CD8-positive, alpha-beta memory T cell (primary cell): ENCODE results near the gene TPD52L2. TPM values are rescaled to one million over a fixed set of nuclear protein-coding genes. Genes with fewer than 3 reads are reported as not detected.

Source experiments
- CTCF ChIA-PET: fragments of 350-600 bp; sonication (Branson Sonifier 250); formaldehyde crosslinking; loops from one replicate; lab custom pipeline; 2021; ENCODE audit warnings: antibody characterized with exemption; lab: Charles Lee
- POLR2A ChIA-PET: fragments of 350-600 bp; sonication (Branson Sonifier 250); formaldehyde crosslinking; loops from one replicate; lab custom pipeline; 2021; ENCODE audit warnings: antibody characterized with exemption; lab: Charles Lee
- DNase-seq, 5 donors: peaks; one replicate each; pipeline versions ENCODE4 v3.0.0 to v3.0.0-alpha.2; 2020 to 2022; ENCODE audit warnings: mixed read lengths in 1 of 5
- H3K27ac ChIP-seq: one replicate; pipeline ENCODE4 v1.7.0; 2013; ENCODE audit warnings: low read depth, mild to moderate bottlenecking, low read length, moderate library complexity
- H3K27me3 ChIP-seq: 2 replicates; pipeline ENCODE4 v1.7.0; 2013; ENCODE audit warnings: low read length, mild to moderate bottlenecking; ENCODE audit not compliant: insufficient read depth, poor library complexity, severe bottlenecking
- H3K36me3 ChIP-seq: 2 replicates; pipeline ENCODE4 v1.7.0; 2013; ENCODE audit warnings: mild to moderate bottlenecking, low read length, moderate library complexity; ENCODE audit not compliant: insufficient read depth
- H3K4me1 ChIP-seq: 2 replicates; pipeline ENCODE4 v1.7.0; 2013; ENCODE audit warnings: mild to moderate bottlenecking, low read length, moderate library complexity; ENCODE audit not compliant: insufficient read depth
- H3K4me3 ChIP-seq: 2 replicates; pipeline ENCODE4 v1.7.0; 2013; ENCODE audit warnings: mild to moderate bottlenecking, low read length
- H3K9me3 ChIP-seq: 2 replicates; pipeline ENCODE4 v1.7.0; 2013; ENCODE audit warnings: mild to moderate bottlenecking, low read length
- H3K27ac Mint-ChIP-seq, 8 donors: one replicate each; pipeline ENCODE4 v1.8.0; 2020 to 2021; ENCODE audit warnings: mixed read lengths in 8 of 8, mild to moderate bottlenecking in 6 of 8, inconsistent platforms in 3 of 8, moderate library complexity in 3 of 8
- H3K27me3 Mint-ChIP-seq, 2 donors: one replicate each; pipeline ENCODE4 v1.8.0; 2020 to 2021; ENCODE audit warnings: mixed read lengths in 2 of 2, mild to moderate bottlenecking in 1 of 2, moderate library complexity in 1 of 2
- H3K36me3 Mint-ChIP-seq, 3 donors: one replicate each; pipeline ENCODE4 v1.8.0; 2020 to 2021; ENCODE audit warnings: mixed read lengths in 3 of 3, inconsistent platforms in 1 of 3, mild to moderate bottlenecking in 1 of 3
- H3K4me1 Mint-ChIP-seq, 3 donors: one replicate each; pipeline ENCODE4 v1.8.0; 2020 to 2021; ENCODE audit warnings: mixed read lengths in 3 of 3, inconsistent platforms in 1 of 3, mild to moderate bottlenecking in 1 of 3
- H3K4me3 Mint-ChIP-seq, 7 donors: one replicate each; pipeline ENCODE4 v1.8.0; 2020 to 2021; ENCODE audit warnings: mixed read lengths in 7 of 7, mild to moderate bottlenecking in 6 of 7, moderate library complexity in 4 of 7, inconsistent platforms in 2 of 7
- H3K9me3 Mint-ChIP-seq, 5 donors: one replicate each; pipeline ENCODE4 v1.8.0; 2020 to 2022; ENCODE audit warnings: mixed read lengths in 5 of 5, mild to moderate bottlenecking in 3 of 5, moderate library complexity in 2 of 5, inconsistent platforms in 1 of 5
- polyA plus RNA-seq: library from polyadenylated mRNA; unstranded; fragments of 300-500 nt; fragmentation: Illumina TruSeq; gene quantifications from one replicate; pipeline ENCODE4 v1.2.3, GENCODE V29; 2021
- total RNA-seq, 2 experiments: library from RNA; stranded (reverse); gene quantifications; one replicate each; pipeline ENCODE4 v1.2.3, GENCODE V29; 2021

TPD52L2 gene
- total and polyA plus RNA-seq, 3 experiments from 2014 or later = 60.0 to 72.1 (median 64.4) TPM

DNA sequence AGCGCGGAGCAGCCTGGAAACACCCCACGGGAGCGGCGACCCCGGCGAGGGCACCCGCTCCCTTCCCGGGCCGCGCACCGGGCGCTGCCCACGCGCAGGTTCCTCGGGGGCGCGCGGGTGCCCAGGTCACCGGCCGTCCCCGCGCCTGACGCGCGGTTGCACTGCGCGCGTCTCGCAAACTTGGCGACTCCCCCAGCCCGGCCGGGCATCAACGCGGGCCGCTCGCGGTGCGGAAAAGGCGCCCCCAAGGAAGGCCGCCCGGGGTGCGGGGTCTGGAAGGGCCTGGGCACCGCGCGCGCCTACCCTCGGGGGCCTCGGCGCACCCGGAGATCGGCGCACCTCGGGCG lies 33.5 kb upstream of the TPD52L2 start:
- Mint-ChIP-seq H3K9me3 (peaks cover 0 to 3% (median 0%) of the 10 kb centered on the region in 5 donors), H3K27me3 (peaks cover 30% of the 10 kb centered on the region in 2 donors), H3K36me3 (peaks cover 0 to 6% (median 1%) of the 10 kb centered on the region in 3 donors), H3K4me3 (no peak overlapping the region), H3K27ac (no peak overlapping the region), H3K4me1 (peaks cover 10% of the 10 kb centered on the region in 3 donors)
- Histone ChIP-seq H3K27me3 (peaks cover 24% of the 10 kb centered on the region), H3K4me3 (no peak overlapping the region), H3K36me3 (no peaks in the 10 kb centered on the region), H3K4me1 (peaks cover 9% of the 10 kb centered on the region), H3K27ac (no peak overlapping the region), H3K9me3 (no peaks in the 10 kb centered on the region)
- CTCF ChIA-PET = no interaction called here
- POLR2A ChIA-PET = no interaction called here
- no peak for DNase-seq

- ChIA-PET CTCF (no interaction called here), POLR2A (no interaction called here)
- H3K36me3 ChIP-seq = no peaks in the 10 kb centered on the region
- peaks cover 0 to 3% (median 0%) of the 10 kb centered on the region in 5 donors for H3K9me3 Mint-ChIP-seq
- H3K27me3 Mint-ChIP-seq = peaks cover 25% of the 10 kb centered on the region in 2 donors
- no peak overlapping the region for H3K27ac ChIP-seq
- peaks cover 10% of the 10 kb centered on the region in 3 donors for H3K4me1 Mint-ChIP-seq
- DNase-seq = no peak
- H3K9me3 ChIP-seq = no peaks in the 10 kb centered on the region
- H3K27me3 ChIP-seq = peaks cover 24% of the 10 kb centered on the region
- H3K4me3 Mint-ChIP-seq = peak overlapping the region in 3 of 7 donors; percentile 26 to 67 (median 29)
- peaks cover 9% of the 10 kb centered on the region for H3K4me1 ChIP-seq
- H3K4me3 ChIP-seq = no peak overlapping the region
- peaks cover 0 to 6% (median 1%) of the 10 kb centered on the region in 3 donors for H3K36me3 Mint-ChIP-seq
- no peak overlapping the region for H3K27ac Mint-ChIP-seq
Observed at GRCh38 chr20:63831993-63832686, 32.9 kb upstream of the TPD52L2 start.

GRCh38 chr20:63833776-63834490 lies 31.1 kb upstream of the TPD52L2 start:
- Mint-ChIP-seq H3K27ac (no peak overlapping the region), H3K4me3 (peak overlapping the region in 4 of 7 donors; percentile 25 to 83 (median 51)), H3K9me3 (peaks cover 0 to 3% (median 0%) of the 10 kb centered on the region in 5 donors), H3K36me3 (peaks cover 0 to 6% (median 1%) of the 10 kb centered on the region in 3 donors), H3K27me3 (peaks cover 14 to 16% of the 10 kb centered on the region in 2 donors), H3K4me1 (peaks cover 10% of the 10 kb centered on the region in 3 donors)
- CTCF ChIA-PET = no interaction called here
- POLR2A ChIA-PET = no interaction called here
- Histone ChIP-seq H3K4me3 (no peak overlapping the region), H3K36me3 (no peaks in the 10 kb centered on the region), H3K27me3 (peaks cover 12% of the 10 kb centered on the region), H3K27ac (no peak overlapping the region), H3K9me3 (no peaks in the 10 kb centered on the region), H3K4me1 (peaks cover 9% of the 10 kb centered on the region)
- no peak for DNase-seq

DNA sequence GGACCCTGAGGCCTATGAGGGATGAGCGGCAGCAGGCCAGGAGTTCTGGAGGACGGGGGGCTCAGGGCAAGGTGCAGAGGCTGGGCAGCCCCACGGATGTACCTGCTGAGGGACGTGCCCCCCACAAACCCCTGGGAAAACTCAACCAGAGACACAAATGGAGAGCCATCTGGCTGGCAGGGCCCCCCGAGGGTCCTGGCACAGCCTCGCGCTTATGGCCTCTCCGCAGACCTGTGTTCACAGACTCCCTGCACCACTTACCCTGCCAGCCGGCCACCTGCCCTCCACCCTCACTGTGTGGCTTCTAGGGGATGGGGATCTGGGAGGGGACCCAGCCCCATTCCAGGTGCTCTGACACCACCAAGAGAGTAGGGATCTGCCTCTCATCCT lies 30.6 kb upstream of the TPD52L2 start:
- H3K4me3 Mint-ChIP-seq = no peak overlapping the region
- Histone ChIP-seq H3K27ac (no peak overlapping the region), H3K9me3 (no peaks in the 10 kb centered on the region), H3K4me3 (no peak overlapping the region), H3K4me1 (peaks cover 6% of the 10 kb centered on the region), H3K27me3 (peaks cover 7% of the 10 kb centered on the region), H3K36me3 (no peaks in the 10 kb centered on the region)
- no peak for DNase-seq
- peaks cover 10 to 11% of the 10 kb centered on the region in 2 donors for H3K27me3 Mint-ChIP-seq
- H3K27ac Mint-ChIP-seq = no peak overlapping the region
- peaks cover 0 to 5% (median 1%) of the 10 kb centered on the region in 3 donors for H3K36me3 Mint-ChIP-seq
- ChIA-PET POLR2A (no interaction called here), CTCF (no interaction called here)
- peaks cover 7% of the 10 kb centered on the region in 3 donors for H3K4me1 Mint-ChIP-seq
- H3K9me3 Mint-ChIP-seq = peaks cover 0 to 3% (median 0%) of the 10 kb centered on the region in 5 donors

DNA sequence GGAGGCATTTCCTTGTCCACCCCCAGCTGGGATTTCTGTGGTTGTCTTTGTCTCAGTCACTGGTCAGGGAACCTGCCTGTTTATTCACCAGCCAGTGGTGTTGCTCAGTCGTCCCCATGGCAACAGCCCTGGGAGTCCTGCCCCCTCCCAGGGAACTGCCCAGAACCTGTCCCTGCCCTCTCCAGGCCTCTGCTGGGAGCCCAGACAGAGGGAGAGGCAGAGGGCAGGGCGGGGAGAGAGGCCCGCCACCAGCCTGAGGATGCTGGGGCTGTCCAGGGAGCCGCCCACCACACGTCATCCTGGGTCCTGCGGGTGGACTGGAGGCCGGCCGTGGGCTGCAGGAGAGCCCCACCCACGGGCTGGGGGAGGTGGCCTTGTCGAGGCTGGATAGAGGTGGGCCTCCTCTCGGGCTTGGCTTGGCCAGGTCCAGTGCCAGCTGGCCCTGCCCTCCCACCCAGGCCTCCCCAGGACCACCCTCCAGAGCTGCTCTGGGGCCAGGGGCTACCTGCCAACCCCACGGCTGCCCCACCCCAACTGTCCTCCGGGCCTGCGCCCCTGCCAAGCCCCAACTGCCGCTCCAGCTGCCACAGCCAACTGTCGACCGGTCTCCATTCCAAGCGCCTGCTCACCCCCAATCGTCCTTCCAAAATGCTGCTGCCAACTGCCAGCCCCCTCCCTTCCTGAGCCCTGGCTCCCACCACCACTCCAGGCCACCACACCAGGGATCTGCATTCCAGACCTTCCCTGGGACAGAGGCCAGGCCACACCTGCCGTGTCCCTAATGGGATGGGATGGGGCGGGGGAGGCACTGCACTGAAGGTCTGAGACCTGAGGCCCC lies 29.8 kb upstream of the TPD52L2 start:
- DNase-seq = no peak
- POLR2A ChIA-PET = no interaction called here

GRCh38 chr20:63836458-63837344 lies 28.4 kb upstream of the TPD52L2 start:
- Histone ChIP-seq H3K4me1 (no peaks in the 10 kb centered on the region), H3K36me3 (no peaks in the 10 kb centered on the region), H3K27ac (no peak overlapping the region), H3K27me3 (no peaks in the 10 kb centered on the region), H3K9me3 (no peaks in the 10 kb centered on the region), H3K4me3 (no peak overlapping the region)
- Mint-ChIP-seq H3K4me1 (no peaks in the 10 kb centered on the region), H3K27me3 (peaks cover 6 to 9% of the 10 kb centered on the region in 2 donors), H3K4me3 (no peak overlapping the region), H3K36me3 (no peaks in the 10 kb centered on the region), H3K9me3 (no peaks in the 10 kb centered on the region), H3K27ac (no peak overlapping the region)
- POLR2A ChIA-PET = no interaction called here
- CTCF ChIA-PET = no interaction called here
- no peak for DNase-seq

More for the DNA sequence above, 29.8 kb upstream of the TPD52L2 start:
- H3K27ac Mint-ChIP-seq = no peak overlapping the region
- Histone ChIP-seq H3K27ac (no peak overlapping the region), H3K36me3 (no peaks in the 10 kb centered on the region), H3K4me3 (no peak overlapping the region), H3K9me3 (no peaks in the 10 kb centered on the region), H3K4me1 (no peaks in the 10 kb centered on the region), H3K27me3 (no peaks in the 10 kb centered on the region)
- no peaks in the 10 kb centered on the region for H3K4me1 Mint-ChIP-seq
- H3K4me3 Mint-ChIP-seq = no peak overlapping the region
- H3K9me3 Mint-ChIP-seq = no peaks in the 10 kb centered on the region
- H3K36me3 Mint-ChIP-seq = no peaks in the 10 kb centered on the region
- CTCF ChIA-PET = no interaction called here
- peaks cover 4 to 6% of the 10 kb centered on the region in 2 donors for H3K27me3 Mint-ChIP-seq

DNA sequence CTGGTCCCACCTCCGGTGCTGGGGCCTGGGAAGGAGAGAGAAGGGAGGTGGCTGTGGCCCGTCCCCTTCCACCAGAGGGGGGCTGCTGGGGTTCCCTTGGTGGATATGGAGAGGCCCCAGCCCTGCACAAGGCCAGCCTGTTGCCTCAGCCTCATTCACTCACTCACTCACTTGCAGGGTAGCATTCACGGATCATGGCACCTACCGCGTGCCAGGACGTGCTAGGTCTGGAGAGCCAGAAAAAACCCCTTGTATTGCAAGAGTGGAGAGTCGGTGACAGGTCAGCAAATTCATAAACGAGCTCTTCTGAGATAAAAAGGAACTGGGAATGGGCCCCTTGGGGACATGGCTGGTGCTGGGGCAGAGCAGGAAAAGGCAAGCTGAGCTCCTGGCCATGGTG lies 27.6 kb upstream of the TPD52L2 start:
- CTCF ChIA-PET = no interaction called here
- H3K9me3 Mint-ChIP-seq = peaks cover 0 to 2% (median 0%) of the 10 kb centered on the region in 5 donors
- H3K27me3 Mint-ChIP-seq = peaks cover 11 to 14% of the 10 kb centered on the region in 2 donors

More for the DNA sequence above, 27.6 kb upstream of the TPD52L2 start:
- peak overlapping the region in 1 of 8 donors; percentile 18 for H3K27ac Mint-ChIP-seq
- Histone ChIP-seq H3K4me3 (no peak overlapping the region), H3K4me1 (no peaks in the 10 kb centered on the region), H3K27ac (no peak overlapping the region), H3K27me3 (no peaks in the 10 kb centered on the region), H3K9me3 (no peaks in the 10 kb centered on the region), H3K36me3 (no peaks in the 10 kb centered on the region)
- POLR2A ChIA-PET = no interaction called here
- H3K4me1 Mint-ChIP-seq = peaks cover 0 to 5% (median 0%) of the 10 kb centered on the region in 3 donors
- no peak for DNase-seq
- peaks cover 0 to 4% (median 2%) of the 10 kb centered on the region in 3 donors for H3K36me3 Mint-ChIP-seq
- H3K4me3 Mint-ChIP-seq = peak overlapping the region in 1 of 7 donors; percentile 45
